HG03469 (cell line): ENCODE data around the gene TP73.

Source experiments
- ATAC-seq: cut with Tn5 transposase; IDR thresholded peaks from one replicate; pipeline ENCODE4 v1.9.1; 2021; ENCODE audit warnings: mild to moderate bottlenecking, moderate library complexity, moderate number of reproducible peaks; ENCODE audit not compliant: unreplicated experiment

TP73 gene

DNA sequence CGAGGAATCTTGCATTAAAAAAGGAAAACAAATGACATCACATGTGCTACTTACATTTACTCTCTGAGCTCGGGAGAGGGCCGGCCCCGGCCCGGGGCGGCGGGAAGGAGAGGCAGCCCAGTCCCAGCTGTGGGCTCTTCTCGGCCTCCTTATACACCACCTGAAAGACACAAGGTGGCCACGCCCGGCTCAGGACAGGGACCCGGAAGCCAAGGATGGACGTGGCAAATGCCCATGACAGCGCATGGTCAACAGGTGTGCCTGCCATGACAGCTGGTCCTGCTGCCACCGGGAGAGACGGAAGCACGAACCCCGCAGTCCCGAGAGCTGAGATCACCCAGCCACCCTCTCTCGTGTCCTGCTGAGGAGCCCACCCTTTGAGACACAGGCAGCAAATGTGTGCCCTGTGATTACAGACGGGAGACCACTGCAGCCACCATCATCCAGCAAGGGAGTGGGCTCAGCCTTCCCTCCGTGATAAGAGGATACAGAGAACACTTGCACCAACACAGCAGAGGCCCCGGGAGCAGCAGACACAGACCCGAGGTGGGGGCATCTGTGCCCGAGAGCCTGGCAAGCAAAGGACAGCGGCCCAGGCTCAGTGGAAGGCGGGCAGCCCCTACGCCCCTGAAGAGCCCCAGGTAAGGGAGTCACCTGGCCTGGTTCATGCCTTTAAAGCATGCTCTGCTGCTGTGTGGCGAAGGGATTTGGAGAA lies 18.8 kb upstream of the TP73 start:
- no peak for ATAC-seq

DNA sequence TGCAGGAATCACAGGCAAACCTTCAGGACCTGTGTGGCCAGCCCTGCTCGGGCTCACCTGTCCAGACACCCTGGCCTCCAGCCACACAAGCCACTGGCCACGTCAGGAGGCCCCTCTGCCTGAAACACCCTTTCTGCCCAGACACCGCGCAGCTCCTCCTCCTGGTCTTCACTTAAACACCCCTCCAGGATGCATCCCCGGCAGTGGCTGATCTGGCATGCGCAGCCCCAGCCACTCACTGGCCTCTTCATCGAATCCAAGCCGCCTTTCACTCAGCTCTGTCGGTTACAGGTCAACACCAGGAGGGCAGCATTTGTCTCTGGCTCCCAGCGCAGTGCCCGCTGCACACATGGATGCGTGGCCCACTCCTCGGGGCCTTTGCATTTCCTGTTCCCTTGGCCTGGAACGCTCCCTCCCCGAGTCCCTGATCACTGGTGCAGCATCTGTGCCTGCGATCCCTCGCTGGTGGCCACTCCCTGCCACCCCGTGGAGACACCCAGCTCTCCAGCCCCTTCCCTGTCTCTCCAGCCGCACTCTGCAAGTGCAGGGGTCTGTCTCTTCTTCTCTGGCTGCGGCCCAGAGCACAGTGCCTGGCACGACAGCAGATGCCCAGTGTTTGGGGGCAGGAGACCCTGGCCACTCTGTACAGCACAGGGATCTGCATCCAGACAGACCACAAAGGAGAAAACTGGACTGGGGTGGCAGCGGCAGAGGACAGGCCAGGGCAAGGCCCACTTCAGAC lies 18.1 kb upstream of the TP73 start:
- no peak for ATAC-seq

DNA sequence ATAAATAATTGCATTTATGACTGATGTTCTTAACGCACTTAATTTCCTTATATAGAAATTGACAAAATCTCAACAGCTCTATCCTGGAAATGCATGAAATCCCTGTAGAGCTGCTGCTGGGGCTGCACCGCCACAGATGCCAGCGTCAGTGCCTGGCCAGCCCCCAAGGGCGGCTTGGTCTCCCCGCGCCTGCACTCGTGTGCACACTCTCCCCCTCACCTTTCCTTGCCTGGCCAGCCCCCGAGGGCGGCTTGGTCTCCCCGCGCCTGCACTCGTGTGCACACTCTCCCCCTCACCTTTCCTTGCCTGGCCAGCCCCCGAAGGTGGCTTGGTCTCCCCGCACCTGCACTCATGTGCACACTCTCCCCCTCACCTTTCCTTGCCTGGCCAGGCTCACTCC lies 16.2 kb upstream of the TP73 start:
- ATAC-seq: no peak

DNA sequence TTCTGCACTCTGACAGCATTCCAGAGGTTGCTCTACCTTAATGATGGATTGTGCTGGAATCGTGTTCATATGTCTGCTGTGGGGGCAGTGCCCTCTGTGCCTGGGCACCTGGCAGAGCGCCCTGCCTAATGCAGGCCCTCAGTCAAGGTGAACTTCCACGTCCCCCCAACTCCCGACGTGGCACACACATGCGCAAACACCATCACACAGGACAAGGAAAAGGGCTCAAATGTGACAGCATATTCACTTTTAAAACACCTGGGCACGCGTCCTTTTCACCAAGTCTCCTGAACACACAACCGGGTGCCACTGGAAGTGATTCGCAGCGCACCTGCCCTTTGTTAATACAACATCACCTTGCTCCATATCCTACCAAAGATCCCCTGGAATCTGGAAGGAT lies 15.8 kb upstream of the TP73 start:
- no peak for ATAC-seq

DNA sequence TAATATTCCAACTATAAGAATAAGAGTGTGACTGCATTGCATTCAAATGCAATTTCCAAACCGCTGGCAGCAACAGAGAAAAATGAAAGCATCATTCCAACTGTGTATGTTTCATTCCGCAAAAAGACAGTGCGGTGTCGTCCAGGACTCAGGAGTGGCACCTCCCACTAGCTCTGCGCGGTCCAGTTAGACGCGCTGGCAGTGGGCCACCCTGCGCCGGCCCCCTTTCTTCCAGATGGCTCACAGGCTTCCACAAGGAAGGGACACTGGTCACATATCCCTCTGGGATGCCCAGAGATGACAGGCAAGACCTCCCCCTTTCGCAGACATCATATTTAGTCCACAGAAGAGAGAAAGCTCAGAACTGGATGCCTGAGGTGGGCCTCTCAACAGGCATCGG lies 14.3 kb upstream of the TP73 start:
- no peak for ATAC-seq

DNA sequence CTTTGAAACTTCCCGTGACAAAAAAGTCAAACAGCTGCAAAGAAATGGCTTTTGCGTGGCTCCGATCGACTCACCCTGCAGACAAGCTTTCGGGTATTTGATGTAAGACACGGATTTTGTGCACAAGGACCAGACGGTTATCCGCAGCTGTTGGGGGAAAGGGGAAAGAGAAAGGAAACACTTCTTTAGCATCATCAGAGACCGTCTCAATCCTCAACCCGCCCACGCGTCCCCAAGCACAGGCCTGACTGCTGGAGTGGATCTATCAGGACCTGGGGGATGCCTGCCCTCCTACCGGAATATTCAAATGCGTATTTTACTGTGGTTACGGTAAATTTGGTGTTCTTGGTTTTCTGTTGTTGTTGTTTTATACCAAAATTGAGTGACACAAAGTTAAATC lies 13.6 kb upstream of the TP73 start:
- ATAC-seq: no peak

DNA sequence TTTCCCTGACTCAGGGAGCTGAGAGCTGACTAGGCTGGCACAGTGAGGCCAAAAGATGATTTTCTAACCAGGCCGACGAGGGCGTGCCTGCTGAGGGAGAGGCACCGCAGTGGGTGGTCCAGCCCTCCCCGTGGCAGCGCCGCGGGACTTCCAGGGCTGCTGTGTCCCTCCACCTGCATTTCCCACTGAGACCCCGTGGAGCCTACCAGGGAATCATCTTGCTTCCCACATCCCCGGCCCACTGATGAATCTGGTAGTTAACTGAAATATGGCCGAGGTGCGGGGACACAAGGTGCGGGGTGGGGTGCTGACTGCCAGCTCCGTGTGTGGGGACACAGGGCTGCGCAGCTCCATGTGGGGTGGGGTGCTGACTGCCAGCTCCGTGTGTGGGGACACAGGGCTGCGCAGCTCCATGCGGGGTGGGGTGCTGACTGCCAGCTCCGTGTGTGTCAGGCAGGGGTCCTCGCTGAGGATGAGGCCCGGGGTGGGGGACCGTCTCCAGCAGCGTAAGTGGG lies 12.9 kb upstream of the TP73 start:
- ATAC-seq: no peak

DNA sequence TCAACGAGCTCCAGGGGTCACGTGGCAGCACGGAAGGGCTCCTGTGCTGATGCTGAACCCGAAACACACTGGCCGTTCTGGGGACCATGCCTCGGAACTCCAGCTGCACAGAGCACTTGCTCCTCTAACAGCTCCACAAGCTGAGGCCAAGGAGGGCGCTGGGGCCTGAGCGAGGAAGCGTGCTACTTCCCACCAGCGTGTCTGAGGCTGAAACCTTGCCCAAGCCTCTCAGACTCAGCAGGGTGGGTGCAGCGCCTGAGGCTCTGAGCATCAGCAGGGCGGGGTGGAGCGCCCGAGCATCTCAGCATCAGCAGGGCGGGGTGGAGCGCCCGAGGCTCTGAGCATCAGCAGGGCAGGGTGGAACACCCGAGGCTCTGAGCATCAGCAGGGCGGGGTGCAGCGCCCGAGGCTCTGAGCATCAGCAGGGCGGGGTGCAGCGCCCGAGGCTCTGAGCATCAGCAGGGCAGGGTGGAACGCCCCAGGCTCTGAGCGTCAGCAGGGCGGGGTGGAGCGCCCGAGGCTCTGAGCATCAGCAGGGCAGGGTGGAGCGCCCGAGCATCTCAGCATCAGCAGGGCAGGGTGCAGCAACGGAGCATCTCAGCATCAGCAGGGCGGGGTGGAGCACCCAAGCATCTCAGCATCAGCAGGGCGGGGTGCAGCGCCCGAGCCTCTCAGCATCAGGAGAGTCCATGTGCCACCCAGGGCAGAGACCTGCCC lies 12.0 kb upstream of the TP73 start:
- no peak for ATAC-seq

DNA sequence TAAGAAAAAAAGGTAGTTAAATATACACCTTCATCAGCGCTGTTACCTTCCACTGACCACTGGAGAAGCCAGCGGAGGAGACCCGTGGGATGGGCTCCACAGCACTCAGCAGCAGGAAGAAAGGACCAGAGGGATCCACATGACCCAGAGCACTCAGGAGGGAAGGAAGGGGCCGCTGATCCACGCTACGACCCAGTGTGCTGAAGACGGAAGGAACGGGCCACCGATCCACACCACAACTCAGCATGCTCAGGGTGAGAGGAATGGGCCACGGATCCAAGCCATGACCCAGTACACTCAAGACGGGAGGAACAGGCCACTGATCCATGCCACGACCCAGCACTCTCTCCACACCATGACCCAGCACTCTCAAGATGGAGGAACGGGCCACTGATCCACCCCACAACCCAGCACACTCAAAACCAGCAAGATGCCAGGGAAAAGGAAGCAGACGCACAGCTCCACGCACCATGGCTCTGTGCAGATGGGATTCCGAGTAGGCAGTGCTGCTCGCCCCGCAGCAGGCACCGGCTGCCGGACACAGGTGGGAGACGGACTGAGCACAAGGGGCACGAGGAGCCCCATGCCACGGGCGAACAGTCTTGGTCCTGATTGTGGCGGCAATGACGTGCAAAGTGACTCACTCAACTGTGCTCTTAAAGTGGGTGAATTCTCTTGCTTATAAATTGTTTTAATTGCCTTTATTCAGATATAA lies 11.1 kb upstream of the TP73 start:
- ATAC-seq: no peak

DNA sequence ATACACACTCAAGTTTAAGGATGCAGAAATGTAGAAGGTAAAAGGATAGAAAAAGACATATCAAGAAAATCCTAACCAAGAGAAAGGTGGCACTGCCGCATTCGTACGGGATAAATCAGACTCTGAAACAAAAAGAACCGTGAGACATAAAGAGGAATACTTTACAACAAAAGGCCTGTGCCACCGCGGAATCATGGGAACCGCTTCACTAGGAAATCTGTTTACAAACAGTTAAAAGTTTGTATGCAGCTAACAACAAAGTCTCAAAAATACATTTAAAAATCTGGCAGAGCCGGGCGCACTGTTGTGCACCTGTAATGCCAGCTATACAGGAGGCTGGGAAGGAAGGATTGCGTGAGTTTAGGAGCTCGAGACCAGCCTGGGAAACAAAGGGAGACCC lies 10.5 kb upstream of the TP73 start:
- ATAC-seq: no peak

DNA sequence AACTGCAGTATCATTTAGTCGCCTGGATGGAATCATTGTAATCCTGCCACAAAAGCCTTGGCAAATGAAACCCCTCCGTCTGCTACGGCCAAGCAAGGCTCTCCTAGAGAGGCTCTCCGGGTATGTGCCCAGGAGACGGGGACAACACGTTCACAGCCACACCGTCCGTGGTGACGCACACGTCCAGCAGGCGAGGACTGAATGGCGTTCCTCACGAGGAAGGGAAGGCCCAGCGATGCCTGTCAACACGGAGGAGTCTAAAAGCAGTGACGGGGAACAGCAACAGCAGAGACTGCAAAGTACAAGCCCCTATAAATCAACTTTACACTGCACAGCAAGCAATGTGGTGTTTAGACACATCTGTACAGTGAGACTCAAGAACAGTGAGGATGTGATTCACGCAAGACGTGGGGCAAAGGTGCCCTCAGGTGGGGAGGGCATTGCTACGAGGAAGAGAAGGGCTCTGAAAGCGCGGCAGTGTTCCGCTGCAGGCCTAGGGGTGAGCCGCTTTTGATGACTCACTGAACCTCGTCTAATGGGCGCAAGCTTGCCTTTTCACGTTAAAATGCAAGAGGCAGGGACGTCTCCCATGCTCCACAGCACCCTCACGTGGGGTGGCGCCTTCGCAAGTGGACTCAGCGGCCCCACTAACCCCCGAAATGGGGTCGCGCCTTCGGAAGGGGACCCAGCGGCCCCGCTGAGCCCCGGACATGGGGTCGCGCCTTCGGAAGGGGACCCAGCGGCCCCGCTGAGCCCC lies 9.2 kb upstream of the TP73 start:
- no peak for ATAC-seq

DNA sequence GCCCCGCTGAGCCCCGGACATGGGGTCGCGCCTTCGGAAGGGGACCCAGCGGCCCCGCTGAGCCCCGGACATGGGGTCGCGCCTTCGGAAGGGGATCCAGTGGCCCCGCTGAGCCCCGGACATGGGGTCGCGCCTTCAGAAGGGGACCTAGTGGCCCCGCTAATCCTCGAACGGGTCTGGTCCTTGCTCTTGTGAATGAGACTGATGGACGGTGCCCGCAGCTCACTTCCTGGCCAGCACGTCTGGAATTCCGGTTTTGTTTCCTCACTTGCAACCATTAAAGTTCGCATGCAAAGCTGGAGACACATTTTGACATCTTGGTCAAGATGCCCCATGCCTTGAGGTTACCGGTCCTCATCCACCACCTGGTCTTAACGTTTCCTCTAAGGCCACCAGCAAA lies 8.0 kb upstream of the TP73 start:
- no peak for ATAC-seq

DNA sequence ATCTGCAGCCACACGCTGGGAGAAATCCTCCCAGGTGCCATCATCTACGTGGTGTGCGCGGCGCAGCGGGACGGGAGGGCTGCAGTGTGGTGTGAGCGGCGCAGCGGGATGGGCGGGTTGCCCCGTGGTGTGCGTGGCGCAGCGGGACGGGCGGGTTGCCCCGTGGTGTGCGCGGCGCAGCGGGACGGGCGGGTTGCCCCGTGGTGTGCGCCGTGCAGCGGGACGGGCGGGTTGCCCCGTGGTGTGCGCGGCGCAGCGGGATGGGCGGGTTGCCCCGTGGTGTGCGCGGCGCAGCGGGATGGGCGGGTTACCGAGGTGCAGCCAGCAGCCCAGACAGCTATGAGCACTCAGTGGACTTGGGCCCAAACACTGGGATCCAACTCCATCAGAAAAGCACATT lies 7.1 kb upstream of the TP73 start:
- ATAC-seq: no peak

DNA sequence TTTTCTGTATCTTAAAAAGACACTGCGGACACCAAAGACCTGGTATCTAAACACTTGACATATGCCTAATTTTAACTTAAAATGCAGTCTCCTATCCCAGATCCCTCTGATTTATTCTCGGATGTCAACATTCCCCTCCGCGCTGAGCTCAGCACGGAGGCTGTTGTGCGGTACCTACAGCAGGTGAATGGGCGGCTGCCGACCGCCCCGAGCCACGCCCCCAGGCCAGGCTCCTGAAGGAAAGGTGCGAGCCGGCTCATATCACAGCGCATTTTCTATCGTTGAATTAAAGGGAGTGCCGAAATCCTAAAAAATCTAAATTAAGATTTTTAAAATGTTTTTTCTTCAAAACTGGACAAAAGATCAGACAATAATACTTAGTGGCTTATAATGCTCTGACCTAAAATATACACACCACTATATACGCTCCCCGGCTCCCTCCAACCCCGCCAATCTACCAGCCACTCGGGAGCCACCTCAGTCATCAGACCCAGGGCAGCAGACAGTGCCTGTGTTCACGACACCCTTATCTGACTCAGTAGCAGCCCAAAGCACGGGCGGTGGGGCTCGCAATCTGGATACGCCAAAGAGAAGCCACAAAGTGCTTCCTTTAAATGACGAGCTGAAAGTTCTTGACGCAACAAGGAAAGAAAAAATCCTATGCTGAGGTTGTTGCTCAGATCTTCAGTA lies 6.5 kb upstream of the TP73 start:
- ATAC-seq: no peak

DNA sequence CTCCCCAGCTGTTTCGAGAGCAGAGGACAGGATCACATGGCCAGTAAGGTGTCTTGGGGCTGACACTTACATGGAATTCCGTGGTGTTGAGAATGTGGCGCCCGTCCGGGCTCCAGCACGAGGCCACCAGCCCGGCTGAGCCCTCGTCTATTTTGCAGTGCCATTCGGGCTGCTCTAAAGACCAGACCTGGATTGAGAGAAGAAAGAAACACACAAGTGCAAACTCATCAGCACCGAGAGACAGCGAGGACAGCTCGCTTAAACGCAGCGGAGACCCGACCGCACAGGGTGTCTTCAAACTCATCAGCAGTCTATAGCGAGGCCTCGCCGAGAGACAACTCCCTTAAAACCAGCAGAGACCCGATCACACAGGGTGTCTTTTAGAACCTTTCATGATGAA lies 5.7 kb upstream of the TP73 start:
- ATAC-seq: no peak

DNA sequence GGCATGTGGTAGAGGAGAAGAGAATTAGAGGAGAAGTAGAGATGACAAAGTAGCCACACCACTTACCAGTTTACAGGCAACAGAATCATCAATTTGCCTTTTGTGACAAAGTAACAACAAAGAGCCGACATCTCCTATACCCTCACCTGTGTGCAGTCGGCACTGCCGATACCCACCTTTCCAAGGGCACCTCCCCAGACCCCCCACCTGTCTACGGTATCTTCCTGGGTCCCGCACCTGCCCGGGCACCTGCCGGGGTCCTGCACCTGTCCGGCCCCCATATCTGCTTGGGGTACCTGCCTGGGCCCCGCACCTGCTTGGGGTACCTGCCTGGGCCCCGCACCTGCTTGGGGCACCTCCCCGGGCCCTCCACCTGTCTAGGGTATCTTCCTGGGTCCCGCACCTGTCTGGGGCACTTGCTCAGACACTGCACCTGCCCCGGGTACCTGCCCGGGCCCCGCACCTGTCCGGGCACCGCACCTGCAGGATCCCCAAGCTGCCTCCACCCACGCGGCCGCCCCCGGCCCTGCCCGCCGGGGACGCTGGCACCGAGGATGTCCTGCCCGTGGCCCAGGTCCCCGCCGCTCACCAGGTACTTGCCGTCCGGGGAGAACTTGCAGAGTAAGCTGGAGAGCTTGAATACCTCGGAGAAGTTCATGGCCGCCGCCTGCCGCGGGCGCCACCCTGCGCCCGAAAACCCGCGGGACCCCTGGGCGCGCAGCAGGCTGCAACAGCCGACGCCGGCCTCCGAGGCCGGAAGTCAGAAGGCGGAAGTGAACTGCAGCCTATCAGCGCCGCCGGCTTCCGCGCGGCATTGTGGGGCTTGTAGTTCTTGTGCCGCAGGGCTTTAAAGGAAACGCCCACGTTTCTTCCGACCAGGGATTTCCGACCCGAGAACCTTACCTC lies 2.7 kb upstream of the TP73 start, which contains the start of gene WRAP73:
Gene WRAP73 (minus strand): TSS at position 762 of the 906 bp plus-strand sequence. CDS start 104 bp downstream, at position 658.
- peak; percentile 73 for ATAC-seq

DNA sequence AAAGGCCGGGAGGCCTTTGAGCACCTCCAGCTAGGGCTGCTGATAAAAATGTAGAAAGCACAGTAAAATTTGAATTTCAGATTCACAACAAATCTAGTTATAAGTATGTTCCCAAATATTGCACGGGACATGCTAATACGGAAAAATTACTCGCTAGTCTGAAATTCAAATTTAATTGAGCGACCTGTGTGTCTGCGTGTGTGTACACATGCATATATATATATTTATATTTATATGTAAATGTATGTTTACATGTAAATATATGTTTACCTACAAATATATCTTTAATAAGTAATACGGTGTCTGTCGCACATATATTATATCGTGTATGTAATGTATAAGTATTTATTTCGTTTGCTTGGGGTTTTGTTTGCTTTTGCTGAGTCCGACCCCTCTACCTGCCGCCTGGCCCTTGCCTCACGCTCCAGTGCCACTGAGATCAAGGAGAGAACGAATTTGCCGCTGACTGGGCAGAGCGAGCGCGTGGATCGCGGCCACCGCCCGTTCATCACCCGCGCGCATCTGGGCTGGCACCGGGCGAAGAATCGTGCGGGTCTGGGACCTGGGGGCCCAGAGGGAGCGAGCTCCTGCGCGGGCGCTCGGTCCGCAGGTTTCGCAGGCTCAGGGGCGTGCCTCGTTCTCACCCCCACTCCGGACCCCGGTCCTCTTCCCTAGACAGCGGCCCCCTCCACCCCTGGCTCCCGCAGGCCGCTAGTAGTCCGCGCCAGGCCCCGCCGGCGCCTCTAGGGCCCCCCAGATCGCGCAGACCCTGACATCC lies 1.9 kb upstream of the TP73 start:
- ATAC-seq: no peak
